Left lung (tissue), 10 donors: Measurements from ENCODE around the gene C11orf71. TPM values are rescaled to one million over a fixed set of nuclear protein-coding genes. Genes with fewer than 3 reads are reported as not detected.

Experiments
- ATAC-seq: fragments of 200-7000 bp; cut with Tn5 transposase; one replicate; pipeline ENCODE4 v1.9.1; 2020; ENCODE audit warnings: moderate library complexity
- DNase-seq, 4 donors: peaks; one replicate each; pipeline ENCODE4 v3.0.0-alpha.2; 2013 to 2020
- H3K27ac ChIP-seq, 2 donors: fragments of 200-600 bp; sonication (generic) in 1 of 2; one replicate each; pipeline versions ENCODE4 v1.5.0 to v1.8.0; 2020 to 2021
- H3K27me3 ChIP-seq, 2 donors: fragments of 200-600 bp; sonication (generic) in 1 of 2; one replicate each; pipeline versions ENCODE4 v1.5.0 to v1.8.0; 2020 to 2021
- H3K36me3 ChIP-seq, 2 donors: fragments of 200-600 bp; sonication (generic) in 1 of 2; one replicate each; pipeline versions ENCODE4 v1.5.0 to v1.8.0; 2020 to 2021
- H3K4me1 ChIP-seq, 2 donors: fragments of 200-600 bp; one replicate each; pipeline ENCODE4 v1.8.0; 2021
- H3K4me3 ChIP-seq, 2 donors: fragments of 200-600 bp; sonication (generic) in 1 of 2; one replicate each; pipeline versions ENCODE4 v1.5.0 to v1.8.0; 2020 to 2021; ENCODE audit warnings: mild to moderate bottlenecking in 1 of 2
- H3K9me3 ChIP-seq, 2 donors: fragments of 200-600 bp; sonication (generic) in 1 of 2; one replicate each; pipeline versions ENCODE4 v1.5.0 to v1.8.0; 2020 to 2021
- intact Hi-C, 2 donors: fragments of 100-400 bp; cut with DNase I; formaldehyde crosslinking; loops; one replicate each; pipeline versions ENCODE4 v1.11.2 to v1.14.2; 2022
- polyA plus RNA-seq, 6 donors: library from polyadenylated mRNA; unstranded; fragments of 120-200 nt; gene quantifications; one replicate each; pipeline ENCODE4 v1.2.1, GENCODE V29; 2013; ENCODE audit not compliant: insufficient read length in 6 of 6
- total RNA-seq, 2 donors: library from RNA; stranded (reverse); fragmentation: NEBNext Ultra II Directional; extraction: Animal tissue kit (Norgen Biotek cat#: 25700); gene quantifications; one replicate each; pipeline ENCODE4 v1.2.1, GENCODE V29; 2021
- TF ChIP-seq, protein P1 (sequence below), 2 donors: fragments of 200-600 bp; sonication (generic) in 1 of 2; IDR thresholded peaks; one replicate each; pipeline versions ENCODE4 v1.5.0 to v1.8.0; 2021; ENCODE audit warnings: antibody characterized with exemption in 2 of 2
- donor health status: DM: no; HTN: yes; CAD: no.
- donor health status: DM: no; HTN: no; CAD: no.

Gene C11orf71
- total and polyA plus RNA-seq, 8 donors, result 6.5 to 11.3 (median 9.6) TPM

DNA sequence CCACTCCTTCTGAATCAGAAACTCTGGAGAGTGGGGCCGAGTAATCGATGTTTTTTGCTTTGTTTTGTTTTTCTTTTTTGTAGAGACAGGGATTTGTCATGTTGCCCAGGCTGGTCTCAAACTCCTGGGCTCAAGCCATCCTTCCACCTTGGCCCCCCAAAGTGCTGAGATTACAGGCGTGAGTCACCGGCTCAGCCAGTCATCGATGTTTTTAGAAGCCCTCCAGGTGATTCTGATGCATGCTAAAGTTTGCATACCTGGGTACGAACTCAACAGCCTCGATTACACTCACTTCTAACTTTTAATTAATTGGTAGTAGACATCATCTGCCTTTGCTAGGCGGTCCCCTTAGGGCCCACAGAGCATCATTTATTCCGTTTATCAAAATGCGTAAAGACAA is 50.3 kb downstream of the C11orf71 start:
- TF ChIP-seq, protein P1, sequence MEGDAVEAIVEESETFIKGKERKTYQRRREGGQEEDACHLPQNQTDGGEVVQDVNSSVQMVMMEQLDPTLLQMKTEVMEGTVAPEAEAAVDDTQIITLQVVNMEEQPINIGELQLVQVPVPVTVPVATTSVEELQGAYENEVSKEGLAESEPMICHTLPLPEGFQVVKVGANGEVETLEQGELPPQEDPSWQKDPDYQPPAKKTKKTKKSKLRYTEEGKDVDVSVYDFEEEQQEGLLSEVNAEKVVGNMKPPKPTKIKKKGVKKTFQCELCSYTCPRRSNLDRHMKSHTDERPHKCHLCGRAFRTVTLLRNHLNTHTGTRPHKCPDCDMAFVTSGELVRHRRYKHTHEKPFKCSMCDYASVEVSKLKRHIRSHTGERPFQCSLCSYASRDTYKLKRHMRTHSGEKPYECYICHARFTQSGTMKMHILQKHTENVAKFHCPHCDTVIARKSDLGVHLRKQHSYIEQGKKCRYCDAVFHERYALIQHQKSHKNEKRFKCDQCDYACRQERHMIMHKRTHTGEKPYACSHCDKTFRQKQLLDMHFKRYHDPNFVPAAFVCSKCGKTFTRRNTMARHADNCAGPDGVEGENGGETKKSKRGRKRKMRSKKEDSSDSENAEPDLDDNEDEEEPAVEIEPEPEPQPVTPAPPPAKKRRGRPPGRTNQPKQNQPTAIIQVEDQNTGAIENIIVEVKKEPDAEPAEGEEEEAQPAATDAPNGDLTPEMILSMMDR (IDR thresholded peaks at IDR 0.05), result no peak
- no peak overlapping the region for H3K4me3 ChIP-seq
- H3K36me3 ChIP-seq, result no peaks in the 10 kb centered on the region
- no peaks in the 10 kb centered on the region for H3K27me3 ChIP-seq
- no peaks in the 10 kb centered on the region for H3K9me3 ChIP-seq
- DNase-seq (no peak), ATAC-seq (no peak)
- intact Hi-C loops, result no loop called here
- H3K4me1 ChIP-seq, result no peaks in the 10 kb centered on the region
- no peak overlapping the region for H3K27ac ChIP-seq

Other genes starting within 250 kb of the C11orf71 start
- gene NNMT, start 104.1 kb downstream of the C11orf71 start, total RNA-seq, result 100 to 1,000 TPM; 165 to 244 TPM
- gene NNMT, start 104.1 kb downstream of the C11orf71 start, polyA plus RNA-seq, result 1 to 10 TPM; 1.2 to 2.0 (median 1.8) TPM
- 10 to 100 TPM; 28.7 to 32.0 TPM for gene RBM7, start 155 bp upstream of the C11orf71 start, total RNA-seq
- 10 to 100 TPM; 45.9 to 59.7 (median 54.7) TPM for gene RBM7, start 155 bp upstream of the C11orf71 start, polyA plus RNA-seq
- 10 to 100 TPM; 77.0 to 97.1 TPM for gene REXO2, start 39.0 kb upstream of the C11orf71 start, total RNA-seq
- gene REXO2, start 39.0 kb upstream of the C11orf71 start, polyA plus RNA-seq, result 100 to 1,000 TPM in 1 of 6 donors, 10 to 100 TPM in 5; 72.1 to 101 (median 86.0) TPM
- not detected for gene NXPE1, start 159.4 kb upstream of the C11orf71 start, total RNA-seq
- under 1 TPM in 2 of 6 donors, not detected in 4; 0.08 to 0.15 TPM for gene NXPE1, start 159.4 kb upstream of the C11orf71 start, polyA plus RNA-seq
- gene NXPE4, start 195.3 kb upstream of the C11orf71 start, total RNA-seq, result not detected
- gene NXPE4, start 195.3 kb upstream of the C11orf71 start, polyA plus RNA-seq, result under 1 TPM in 1 of 6 donors, not detected in 5; 0.10 TPM